ENCODE measurements around the gene SLC26A8. TPM values are rescaled to one million over a fixed set of nuclear protein-coding genes. Genes with fewer than 3 reads are reported as not detected.

The SLC26A8 gene
- total RNA-seq, 4 donors from 2014 or later = 0.19 TPM; not detected in 3

GRCh38 chr6:35968821-35969220 is 55.6 kb downstream of the SLC26A8 start:
- Histone ChIP-seq H3K4me1 (peaks cover 0 to 13% (median 0%) of the 10 kb centered on the region in 3 donors), H3K36me3 (no peaks in the 10 kb centered on the region), H3K4me3 (no peak overlapping the region), H3K27ac (no peak overlapping the region), H3K9me3 (no peaks in the 10 kb centered on the region), H3K27me3 (no peaks in the 10 kb centered on the region)
- intact Hi-C loops (cut with DNase I) = no loop called here
- no peak for DNase-seq
- no peak for TF ChIP-seq POLR2A (IDR thresholded peaks at IDR 0.05)
- TF ChIP-seq CTCF (IDR thresholded peaks at IDR 0.05) = no peak
- 65 to 92% methylated on average over 3 to 4 of the region's 4 CpGs for WGBS, 2 donors

GRCh38 chr6:35967076-35967774 is 57.2 kb downstream of the SLC26A8 start:
- H3K9me3 ChIP-seq = no peaks in the 10 kb centered on the region
- TF ChIP-seq CTCF (IDR thresholded peaks at IDR 0.05) (no peak), POLR2A (IDR thresholded peaks at IDR 0.05) (no peak)
- no peak overlapping the region for H3K4me3 ChIP-seq
- peaks cover 0 to under 1% (median 0%) of the 10 kb centered on the region in 3 donors for H3K4me1 ChIP-seq
- H3K27ac ChIP-seq = no peak overlapping the region
- intact Hi-C loops (cut with DNase I) = no loop called here
- H3K27me3 ChIP-seq = no peaks in the 10 kb centered on the region
- no peaks in the 10 kb centered on the region for H3K36me3 ChIP-seq
- no peak for DNase-seq
- WGBS, 2 donors = 60 to 76% methylated on average over 4 of the region's 4 CpGs

GRCh38 chr6:35962779-35963560 is 61.5 kb downstream of the SLC26A8 start:
- Histone ChIP-seq H3K36me3 (no peaks in the 10 kb centered on the region), H3K27me3 (peaks cover 0 to 15% (median 0%) of the 10 kb centered on the region in 4 donors), H3K4me1 (no peaks in the 10 kb centered on the region), H3K9me3 (no peaks in the 10 kb centered on the region), H3K27ac (no peak overlapping the region), H3K4me3 (no peak overlapping the region)
- intact Hi-C loops (cut with DNase I) = no loop called here
- DNase-seq = no peak
- 73 to 82% methylated on average over 13 to 14 of the region's 14 CpGs for WGBS, 2 donors
- TF ChIP-seq CTCF (IDR thresholded peaks at IDR 0.05) (no peak), POLR2A (IDR thresholded peaks at IDR 0.05) (no peak)

- Histone ChIP-seq H3K4me1 (no peaks in the 10 kb centered on the region), H3K9me3 (no peaks in the 10 kb centered on the region), H3K27me3 (peaks cover 0 to 15% (median 0%) of the 10 kb centered on the region in 4 donors), H3K4me3 (no peak overlapping the region), H3K27ac (no peak overlapping the region), H3K36me3 (no peaks in the 10 kb centered on the region)
- intact Hi-C loops (cut with DNase I) = no loop called here
- no peak for DNase-seq
- no peak for TF ChIP-seq POLR2A (IDR thresholded peaks at IDR 0.05)
- no peak for TF ChIP-seq CTCF (IDR thresholded peaks at IDR 0.05)
- 55 to 62% methylated on average over 2 of the region's 2 CpGs for WGBS, 2 donors
Observed at GRCh38 chr6:35960187-35960586, 64.3 kb downstream of the SLC26A8 start.

GRCh38 chr6:35955970-35956369 is 68.5 kb downstream of the SLC26A8 start:
- Histone ChIP-seq H3K4me3 (no peak overlapping the region), H3K9me3 (no peaks in the 10 kb centered on the region), H3K27ac (no peak overlapping the region), H3K4me1 (no peaks in the 10 kb centered on the region), H3K27me3 (peaks cover 0 to 15% (median 0%) of the 10 kb centered on the region in 4 donors), H3K36me3 (no peaks in the 10 kb centered on the region)
- intact Hi-C loops (cut with DNase I) = no loop called here
- TF ChIP-seq POLR2A (IDR thresholded peaks at IDR 0.05) = no peak
- no peak for TF ChIP-seq CTCF (IDR thresholded peaks at IDR 0.05)
- no peak for DNase-seq
- 65 to 71% methylated on average over 1 to 3 of the region's 4 CpGs for WGBS, 2 donors
